GM20000 (cell line): Measurements from ENCODE around the gene EPHB2.

Experiments used
- DNase-seq: peaks from one replicate; pipeline ENCODE4 v3.0.0; 2012; ENCODE audit warnings: low spot score
- CTCF ChIP-seq: IDR thresholded peaks from 2 replicates; pipeline ENCODE4 v1.5.1; 2012; ENCODE audit warnings: mild to moderate bottlenecking, control low read depth; ENCODE audit errors: extremely low read depth, missing control alignments

The EPHB2 gene

DNA sequence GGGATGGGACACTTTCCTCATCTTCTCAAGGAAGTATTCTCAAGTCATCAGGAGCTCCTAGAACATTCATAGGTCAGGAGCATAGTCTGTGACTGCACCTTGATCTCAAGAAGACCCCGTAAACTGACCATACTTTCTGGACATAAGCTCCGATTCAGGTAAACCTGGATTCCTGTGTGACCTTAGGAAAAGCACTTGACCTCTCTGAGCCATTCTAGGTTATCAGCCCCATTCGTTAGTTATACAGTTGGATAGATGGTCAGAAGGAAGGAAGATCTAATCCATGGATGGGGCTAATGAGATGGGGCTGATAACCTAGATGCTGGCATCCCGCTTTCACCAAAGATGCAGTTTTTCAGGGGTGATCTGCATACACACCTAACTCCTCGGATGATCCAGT, 114.3 kb downstream of the EPHB2 start:
- DNase-seq = no peak
- TF ChIP-seq CTCF = no peak

DNA sequence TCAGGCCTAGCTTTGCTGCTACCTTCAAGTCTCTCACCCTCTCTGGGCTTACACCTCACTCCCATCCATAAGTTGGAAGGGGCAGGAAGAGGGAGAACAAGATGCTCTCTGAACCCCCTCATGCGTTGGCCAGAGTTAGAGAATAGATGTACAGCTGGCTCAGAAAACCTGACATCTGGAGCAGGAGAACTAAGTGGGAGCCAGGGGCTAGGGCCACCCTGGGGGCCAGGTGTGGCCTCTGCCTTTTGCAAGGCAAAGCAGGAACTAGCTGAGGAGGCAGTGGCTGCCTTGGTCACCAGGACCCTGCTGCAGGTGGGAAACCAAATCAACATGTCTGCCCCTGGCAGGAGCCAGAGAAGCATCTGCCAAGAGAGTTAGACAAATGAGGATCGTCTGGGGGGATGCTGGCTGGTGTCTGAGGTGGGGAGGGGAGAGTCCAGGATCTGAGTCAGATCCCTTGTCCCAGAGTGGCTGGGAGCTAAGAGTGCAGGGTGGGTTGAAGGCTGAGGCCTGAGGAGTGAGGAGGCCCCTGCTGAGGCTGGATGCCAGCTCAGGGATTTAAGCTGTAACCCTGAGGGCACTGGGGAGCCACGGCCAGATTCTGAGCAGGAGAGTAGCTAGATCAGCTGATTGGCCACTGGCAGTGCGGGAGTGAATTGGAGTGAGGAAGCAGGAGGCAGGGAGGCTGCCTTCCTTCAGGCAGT, 115.0 kb downstream of the EPHB2 start:
- no peak for DNase-seq

DNA sequence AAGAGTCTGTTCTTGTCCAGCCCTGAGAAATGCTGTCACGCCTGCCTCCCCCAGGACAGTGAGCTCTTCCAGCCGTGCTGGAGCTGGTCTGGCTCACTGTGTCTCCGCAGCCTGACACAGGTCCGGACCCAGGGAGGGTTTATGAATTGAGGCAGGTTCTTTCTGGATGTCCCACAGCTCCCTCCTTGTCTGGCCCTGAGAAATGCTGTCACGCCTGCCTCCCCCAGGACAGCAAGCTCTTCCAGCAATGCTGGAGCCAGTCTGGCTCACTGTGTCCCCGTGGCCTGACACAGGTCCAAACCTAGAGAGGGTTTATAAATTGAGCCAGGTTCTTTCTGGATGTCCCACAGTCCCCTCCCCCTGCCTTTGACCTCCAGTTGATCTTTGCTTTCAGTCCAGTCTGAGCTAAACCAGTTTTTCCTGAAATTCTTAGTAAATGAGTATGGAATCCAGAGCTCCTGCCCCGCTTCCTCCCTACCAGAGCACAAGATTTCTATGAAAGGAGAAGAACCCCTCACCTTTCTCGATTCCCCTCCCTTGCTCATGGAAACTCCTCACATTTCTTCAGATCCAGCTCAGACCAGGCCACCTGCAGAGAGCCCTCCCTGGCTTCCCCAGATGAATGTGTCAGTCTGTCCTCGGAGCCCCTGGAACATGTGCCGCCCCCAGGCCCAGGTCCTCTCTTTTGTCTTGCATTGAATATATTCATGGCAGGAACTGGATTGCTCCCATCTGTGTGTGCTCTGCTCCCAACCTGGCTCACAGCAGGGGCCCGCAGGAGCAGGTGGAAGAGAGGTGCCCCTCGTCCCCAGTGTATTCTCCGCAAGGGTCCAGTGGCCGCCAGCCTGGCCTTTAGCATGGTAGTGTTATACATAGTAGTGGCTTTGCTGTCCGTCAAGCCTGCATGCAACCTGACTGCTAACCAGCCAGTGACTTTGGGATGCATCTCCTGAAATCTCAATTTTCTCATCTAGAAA, 116.3 kb downstream of the EPHB2 start:
- DNase-seq = no peak
- no peak for TF ChIP-seq CTCF

More for the DNA sequence above, 115.0 kb downstream of the EPHB2 start:
- TF ChIP-seq CTCF = no peak

DNA sequence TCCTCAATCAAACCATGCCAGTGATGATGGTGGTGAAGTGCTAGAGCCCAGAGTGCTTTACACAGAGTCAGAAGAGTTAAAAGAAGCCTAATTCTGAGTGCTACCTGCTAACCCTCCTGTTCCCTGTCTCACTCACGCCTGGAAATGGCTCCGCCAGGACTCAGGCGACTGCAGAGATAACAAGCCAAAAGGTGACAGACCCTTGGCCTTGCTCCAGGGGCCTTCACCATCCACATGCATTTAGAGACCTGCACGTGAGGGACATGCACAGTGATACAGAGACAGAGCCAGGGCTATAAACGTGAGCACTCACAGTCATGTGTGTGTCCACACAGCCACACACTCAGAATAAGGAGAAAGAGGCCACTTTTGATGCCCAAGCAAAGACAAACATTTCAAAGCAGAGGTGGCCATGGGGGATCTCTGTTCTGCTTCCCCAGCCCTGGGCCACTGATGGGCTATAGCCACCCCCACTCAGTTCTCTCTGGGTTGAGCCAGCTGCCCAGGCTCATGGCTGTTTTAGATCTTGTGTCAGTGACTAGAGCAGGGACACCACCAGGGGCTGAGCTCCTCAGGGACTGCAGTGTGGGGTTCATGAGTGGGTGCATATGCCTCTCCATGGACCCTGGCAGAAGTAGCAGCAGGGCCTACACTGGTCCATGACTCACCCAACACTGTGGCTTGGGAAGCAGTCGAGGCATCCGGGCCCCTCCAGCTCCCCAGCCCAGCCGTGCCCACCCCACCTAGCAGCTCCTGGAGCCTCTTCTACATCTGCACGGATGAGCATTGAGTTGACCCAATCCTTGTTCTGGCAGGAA, 117.2 kb downstream of the EPHB2 start:
- no peak for TF ChIP-seq CTCF
- no peak for DNase-seq

- no peak for DNase-seq
- TF ChIP-seq CTCF = no peak
These were observed 118.1 kb downstream of the EPHB2 start for GRCh38 chr1:22828484-22829308.

DNA sequence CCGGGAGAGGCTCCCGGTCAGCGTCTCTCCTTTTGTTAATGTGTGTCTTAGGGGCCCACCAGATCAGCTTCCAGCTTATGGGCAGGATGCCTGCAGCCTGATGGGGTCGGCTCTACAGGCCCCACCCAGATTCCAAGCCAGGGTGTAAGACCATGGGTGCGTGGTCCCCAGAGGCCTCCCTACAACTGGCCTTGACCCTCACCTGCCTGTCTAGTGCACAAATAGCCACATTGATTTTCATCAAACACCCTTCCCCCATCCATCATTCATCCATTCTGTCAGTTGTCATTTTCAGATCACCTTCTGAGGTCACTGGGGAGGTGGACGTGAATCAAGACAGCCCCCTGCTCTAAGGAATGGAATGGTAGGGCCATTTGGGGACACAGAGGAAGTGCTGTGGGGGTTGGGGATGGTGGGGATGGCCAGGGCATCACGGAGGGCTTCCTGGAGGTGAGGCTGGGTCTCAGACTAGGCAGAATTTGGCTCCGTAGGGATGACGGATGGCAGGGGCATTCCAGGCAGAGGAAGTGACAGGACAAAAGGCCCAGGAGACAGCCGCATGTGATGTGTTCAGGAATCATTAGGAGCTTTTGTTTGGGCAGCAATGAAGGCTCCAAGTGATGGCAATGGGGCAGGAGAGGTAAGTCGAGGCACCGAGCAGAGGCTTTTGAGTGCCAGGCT, 118.8 kb downstream of the EPHB2 start:
- no peak for TF ChIP-seq CTCF
- no peak for DNase-seq
